Hindlimb muscle (tissue), 1 donor: ENCODE data around the gene PPFIBP1. TPM values are rescaled to one million over a fixed set of nuclear protein-coding genes. Genes with fewer than 3 reads are reported as not detected.
A peak's percentile ranks its signal among the peaks of the same experiment; 100 is the strongest.
"Not testable (repeated sequence)": the region's sequence is repeated elsewhere in the genome, so short reads cannot be mapped to it uniquely, and the experiment has no call there.

Source experiments
- DNase-seq: peaks from one replicate; pipeline ENCODE4 v3.0.0-alpha.2; 2013
- polyA plus RNA-seq: library from polyadenylated mRNA; unstranded; fragments of 120-200 nt; gene quantifications from one replicate; pipeline ENCODE4 v1.2.1, GENCODE V29; 2013; ENCODE audit not compliant: insufficient read length

Gene PPFIBP1
- polyA plus RNA-seq, 1 donor: 36.8 TPM

- DNase-seq: no peak
Measured at GRCh38 chr12:27631365-27631764, 107.4 kb downstream of the PPFIBP1 start.

GRCh38 chr12:27631813-27632491 lies 107.9 kb downstream of the PPFIBP1 start:
- DNase-seq: no peak

- DNase-seq: peak; percentile 20
Measured at GRCh38 chr12:27635349-27635972, 111.5 kb downstream of the PPFIBP1 start.

GRCh38 chr12:27636569-27636968 lies 112.6 kb downstream of the PPFIBP1 start:
- DNase-seq: not testable (repeated sequence)

- no peak for DNase-seq
Measured at GRCh38 chr12:27637524-27637923, 113.5 kb downstream of the PPFIBP1 start.

GRCh38 chr12:27639265-27639664 lies 115.3 kb downstream of the PPFIBP1 start:
- no peak for DNase-seq

GRCh38 chr12:27640566-27641200 lies 116.7 kb downstream of the PPFIBP1 start:
- not testable (repeated sequence) for DNase-seq

- not testable (repeated sequence) for DNase-seq
Measured at GRCh38 chr12:27642361-27642760, 118.4 kb downstream of the PPFIBP1 start.

GRCh38 chr12:27642892-27643291 lies 118.9 kb downstream of the PPFIBP1 start:
- not testable (repeated sequence) for DNase-seq

- peak; percentile 16 for DNase-seq
Measured at GRCh38 chr12:27644158-27644845, 120.3 kb downstream of the PPFIBP1 start.

- no peak for DNase-seq
Measured at GRCh38 chr12:27645671-27646070, 121.7 kb downstream of the PPFIBP1 start.

GRCh38 chr12:27646149-27646548 lies 122.1 kb downstream of the PPFIBP1 start:
- no peak for DNase-seq

- DNase-seq: no peak
Measured at GRCh38 chr12:27650011-27650410, 126.0 kb downstream of the PPFIBP1 start.

- no peak for DNase-seq
Measured at GRCh38 chr12:27651201-27651600, 127.2 kb downstream of the PPFIBP1 start.

- DNase-seq: peak; percentile 82
Measured at GRCh38 chr12:27652174-27652763, 128.3 kb downstream of the PPFIBP1 start.

GRCh38 chr12:27653661-27654060 lies 129.7 kb downstream of the PPFIBP1 start:
- DNase-seq: no peak

GRCh38 chr12:27655476-27655875 lies 131.5 kb downstream of the PPFIBP1 start:
- DNase-seq: not testable (repeated sequence)

GRCh38 chr12:27657296-27657695 lies 133.3 kb downstream of the PPFIBP1 start:
- DNase-seq: no peak

- no peak for DNase-seq
Measured at GRCh38 chr12:27665704-27666103, 141.7 kb downstream of the PPFIBP1 start.

GRCh38 chr12:27666510-27666909 lies 142.5 kb downstream of the PPFIBP1 start:
- no peak for DNase-seq

- DNase-seq: no peak
Measured at GRCh38 chr12:27667540-27667939, 143.5 kb downstream of the PPFIBP1 start.

GRCh38 chr12:27672051-27672450 lies 148.0 kb downstream of the PPFIBP1 start:
- peak; percentile 15 for DNase-seq

GRCh38 chr12:27672643-27673042 lies 148.6 kb downstream of the PPFIBP1 start:
- DNase-seq: peak; percentile 42
